Body of pancreas (tissue), 4 donors: Measurements from ENCODE around the gene TRMT11. TPM values are rescaled to one million over a fixed set of nuclear protein-coding genes. Genes with fewer than 3 reads are reported as not detected.

Experiments
- ATAC-seq: fragments of 150-250 bp; one replicate; pipeline ENCODE4 v1.9.1; 2016
- DNase-seq, 4 donors: peaks; one replicate each; pipeline ENCODE4 v3.0.0-alpha.2; 2019
- H3K27ac ChIP-seq, 4 donors: fragments of 200-600 bp; sonication (generic); 1 replicate in 3 of 4; 2 replicates in 1 of 4; pipeline versions ENCODE4 v1.5.1 to v1.6.1; 2016 to 2019; ENCODE audit warnings: mild to moderate bottlenecking in 1 of 4, mixed read lengths in 1 of 4, moderate library complexity in 1 of 4
- H3K27me3 ChIP-seq, 2 donors: fragments of 200-600 bp; sonication (generic); one replicate each; pipeline ENCODE4 v1.6.0; 2016; ENCODE audit warnings: mild to moderate bottlenecking in 1 of 2
- H3K36me3 ChIP-seq, 2 donors: fragments of 200-600 bp; sonication (generic); replicated peaks in 1 of 2; 2 replicates each; pipeline ENCODE4 v1.5.1; 2016; ENCODE audit warnings: low read depth in 2 of 2; ENCODE audit not compliant: insufficient read depth in 1 of 2
- H3K4me1 ChIP-seq: fragments of 200-600 bp; sonication (generic); one replicate; pipeline ENCODE4 v1.6.0; 2016
- H3K4me3 ChIP-seq, 2 donors: fragments of 200-600 bp; sonication (generic); 1 replicate in 1 of 2; 2 replicates in 1 of 2; pipeline ENCODE4 v1.5.1; 2016 to 2019
- H3K9me3 ChIP-seq, 3 donors: fragments of 200-600 bp; sonication (generic); 1 replicate in 2 of 3; 2 replicates in 1 of 3; pipeline ENCODE4 v1.5.1; 2016
- CTCF ChIP-seq, 7 experiments: fragments of 450-650 bp in 4 of 7; fragments of 200-600 bp in 3 of 7; sonication (generic) in 3 of 7; IDR thresholded peaks; one replicate each; pipeline ENCODE4 v1.5.1; 2016 to 2019; ENCODE audit warnings: antibody characterized with exemption in 7 of 7
- POLR2A ChIP-seq, 3 donors: fragments of 450-650 bp; IDR thresholded peaks; one replicate each; pipeline ENCODE4 v1.6.1; 2016; ENCODE audit warnings: antibody characterized with exemption in 3 of 3, mild to moderate bottlenecking in 2 of 3
- WGBS, 2 donors: methylation state at CpG; one replicate each; pipeline ENCODE4 v1.1.5; 2017; 5-methylcytosine and 5-hydroxymethylcytosine counted together
- intact Hi-C: fragments of 100-400 bp; cut with DNase I; formaldehyde crosslinking; loops from one replicate; pipeline ENCODE4 v1.15.1; 2023
- total RNA-seq, 2 donors: library from RNA; depleted of rRNA; stranded (reverse); fragments of >200 nt; gene quantifications; one replicate each; pipeline ENCODE4 v1.1.0, GENCODE V29; 2016

Gene TRMT11
- total RNA-seq: 10 to 100 TPM; 26.5 to 26.7 TPM

- Histone ChIP-seq H3K4me1 (peaks cover 42% of the 10 kb centered on the region), H3K27ac (peak within 1 kb of the TSS; percentile 76 to 84 (median 83)), H3K36me3 (no peaks in the 10 kb centered on the region), H3K27me3 (no peaks in the 10 kb centered on the region), H3K9me3 (no peaks in the 10 kb centered on the region), H3K4me3 (peak within 1 kb of the TSS; percentile 31 to 59)
- intact Hi-C loops: no loop called here
- ATAC-seq (peak; percentile 97), DNase-seq (peak; percentile 88 to 94 (median 92))
- WGBS, 2 donors: 0 to 2% methylated on average over 23 to 52 of the region's 52 CpGs
- TF ChIP-seq POLR2A (IDR thresholded peaks at IDR 0.05) (peak; percentile 81 to 97 (median 94)), CTCF (IDR thresholded peaks at IDR 0.05) (peak in 4 of 7 experiments; percentile 28 to 38 (median 30))
Observed at GRCh38 chr6:125986301-125987025, at the start of gene TRMT11. TSS of gene TRMT11 (plus strand) at chr6:125986540. CDS start at chr6:125986551, 11 bp downstream.

- peaks cover 24% of the 10 kb centered on the region for H3K4me1 ChIP-seq
- H3K9me3 ChIP-seq: no peaks in the 10 kb centered on the region
- intact Hi-C loops: no loop called here
- no peak for ATAC-seq
- TF ChIP-seq POLR2A (IDR thresholded peaks at IDR 0.05) (no peak), CTCF (IDR thresholded peaks at IDR 0.05) (no peak)
- no peaks in the 10 kb centered on the region for H3K27me3 ChIP-seq
- no peak overlapping the region for H3K4me3 ChIP-seq
- H3K27ac ChIP-seq: no peak overlapping the region
- WGBS, 2 donors: 67 to 87% methylated on average over 1 of the region's 1 CpG
- no peak for DNase-seq
- H3K36me3 ChIP-seq: no peaks in the 10 kb centered on the region
Observed at GRCh38 chr6:125939026-125939425, 47.3 kb upstream of the TRMT11 start.

GRCh38 chr6:125939791-125940190, 46.5 kb upstream of the TRMT11 start:
- TF ChIP-seq POLR2A (IDR thresholded peaks at IDR 0.05): no peak
- no peak for TF ChIP-seq CTCF (IDR thresholded peaks at IDR 0.05)
- intact Hi-C loops: no loop called here
- no peaks in the 10 kb centered on the region for H3K36me3 ChIP-seq
- DNase-seq: no peak
- peaks cover 32% of the 10 kb centered on the region for H3K4me1 ChIP-seq
- no peaks in the 10 kb centered on the region for H3K9me3 ChIP-seq
- no peak overlapping the region for H3K4me3 ChIP-seq
- 65 to 76% methylated on average over 2 of the region's 2 CpGs for WGBS, 2 donors
- no peak for ATAC-seq
- no peak overlapping the region for H3K27ac ChIP-seq
- no peaks in the 10 kb centered on the region for H3K27me3 ChIP-seq

GRCh38 chr6:125940247-125941041, 45.9 kb upstream of the TRMT11 start:
- no peaks in the 10 kb centered on the region for H3K9me3 ChIP-seq
- no peaks in the 10 kb centered on the region for H3K27me3 ChIP-seq
- 65 to 66% methylated on average over 5 of the region's 5 CpGs for WGBS, 2 donors
- DNase-seq: no peak
- intact Hi-C loops: no loop called here
- no peaks in the 10 kb centered on the region for H3K36me3 ChIP-seq
- H3K4me3 ChIP-seq: no peak overlapping the region
- TF ChIP-seq POLR2A (IDR thresholded peaks at IDR 0.05) (no peak), CTCF (IDR thresholded peaks at IDR 0.05) (no peak)
- H3K4me1 ChIP-seq: peaks cover 38% of the 10 kb centered on the region
- no peak overlapping the region for H3K27ac ChIP-seq
- ATAC-seq: no peak
